Caki2 (cell line): ENCODE measurements around the gene ATP6V1A. TPM values are rescaled to one million over a fixed set of nuclear protein-coding genes. Genes with fewer than 3 reads are reported as not detected.

ENCODE experiments used
- DNase-seq: peaks from one replicate; pipeline ENCODE4 v3.0.0-alpha.2; 2015; ENCODE audit warnings: low read depth
- in situ Hi-C: cut with HindIII; loops from 2 replicates; pipeline ENCODE4 v1.10.0; 2016; ENCODE audit warnings: low sequenced_read_pairs, low pct_unique_long_range_greater_than_20kb, mixed read lengths
- total RNA-seq: library from RNA; depleted of rRNA; stranded (reverse); fragments of >200 nt; shearing (Covaris generic); gene quantifications from 2 replicates; pipeline ENCODE4 v1.2.3, GENCODE V29; 2014; ENCODE audit warnings: low replicate concordance; rRNA removed

Gene ATP6V1A
- total RNA-seq, result 27.7 and 32.1 TPM in 2 replicates

GRCh38 chr3:113746548-113747282 is at the start of gene ATP6V1A:
Gene ATP6V1A (plus strand): TSS chr3:113747035. CDS start chr3:113778754, 31,719 bp downstream.
- DNase-seq, result peak; percentile 91
- in situ Hi-C loops, result no loop called here

- in situ Hi-C loops, result no loop called here
- DNase-seq, result peak; percentile 19
These were observed 49.2 kb upstream of the ATP6V1A start for GRCh38 chr3:113697500-113698090.

DNA sequence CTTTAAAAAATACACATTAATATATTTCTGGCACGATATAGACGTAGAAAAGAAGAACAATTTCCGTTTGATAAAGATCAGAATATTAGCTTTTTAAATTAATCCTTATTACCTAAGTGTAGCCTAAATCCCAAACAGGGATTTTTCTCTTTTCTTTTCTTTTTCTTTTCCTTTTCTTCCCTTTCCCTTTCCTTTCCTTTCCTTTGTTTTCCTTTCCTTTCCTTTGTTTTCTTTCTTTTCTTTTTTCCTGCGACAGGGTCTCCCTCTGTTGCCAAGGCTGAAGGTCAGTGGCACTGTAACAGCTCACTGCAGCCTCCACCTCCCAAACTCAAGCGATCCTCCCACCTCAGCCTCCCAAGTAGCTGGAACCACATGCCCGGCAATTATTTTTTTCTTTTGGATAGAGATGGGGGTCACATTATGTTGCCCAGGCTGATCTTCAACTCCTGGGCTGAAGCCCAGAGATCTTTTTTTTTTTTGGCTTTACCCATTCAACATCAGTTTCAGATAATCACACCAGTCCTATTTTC is 48.6 kb upstream of the ATP6V1A start:
- in situ Hi-C loops, result no loop called here

GRCh38 chr3:113698956-113699355 is 47.9 kb upstream of the ATP6V1A start:
- peak; percentile 26 for DNase-seq
- in situ Hi-C loops, result no loop called here

More for the DNA sequence above, 48.6 kb upstream of the ATP6V1A start:
- DNase-seq, result no peak

DNA sequence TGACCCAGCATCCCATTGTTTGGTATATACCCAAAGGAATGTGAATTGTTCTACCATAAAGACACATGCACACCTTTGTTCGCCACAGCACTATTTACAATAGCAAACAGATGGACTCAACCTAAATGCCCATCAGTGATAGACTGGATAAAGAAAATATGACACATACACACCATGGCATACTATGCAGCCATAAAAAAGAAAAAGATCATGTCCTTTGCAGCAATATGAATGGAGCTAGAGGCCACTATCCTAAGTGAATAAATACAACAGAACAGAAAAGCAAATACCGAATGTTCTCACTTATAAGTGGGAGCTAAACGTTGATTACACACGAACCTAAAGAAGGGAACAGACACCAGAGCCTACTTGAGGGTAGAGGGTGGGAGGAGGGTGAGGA is 39.0 kb upstream of the ATP6V1A start:
- DNase-seq, result no peak
- in situ Hi-C loops, result no loop called here

GRCh38 chr3:113712129-113712528 is 34.7 kb upstream of the ATP6V1A start:
- in situ Hi-C loops, result no loop called here

DNA sequence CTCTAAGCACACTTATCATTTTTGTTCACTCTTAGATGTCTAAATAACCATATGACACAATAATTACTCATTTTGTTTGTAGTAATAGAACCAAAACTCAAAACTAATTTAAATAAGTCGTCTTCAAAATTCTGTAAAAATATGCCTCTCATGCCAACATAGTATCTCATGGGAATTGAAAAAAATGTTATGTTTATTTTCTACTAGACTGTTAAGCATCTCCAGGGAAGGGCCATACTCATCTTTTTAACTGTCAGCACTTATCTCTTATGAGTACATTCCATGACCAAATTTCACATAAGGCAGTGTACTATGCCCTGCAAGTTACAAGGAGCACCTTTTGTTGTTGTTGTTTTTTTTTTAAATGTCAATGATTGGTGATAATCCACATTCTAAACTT is 32.1 kb upstream of the ATP6V1A start:
- DNase-seq, result no peak
- in situ Hi-C loops, result no loop called here

More at GRCh38 chr3:113712129-113712528, 34.7 kb upstream of the ATP6V1A start:
- no peak for DNase-seq

GRCh38 chr3:113717308-113717707 is 29.5 kb upstream of the ATP6V1A start:
- DNase-seq, result no peak
- in situ Hi-C loops, result no loop called here

- in situ Hi-C loops, result no loop called here
- DNase-seq, result no peak
These were observed 29.0 kb upstream of the ATP6V1A start for GRCh38 chr3:113717818-113718217.

GRCh38 chr3:113719294-113719693 is 27.5 kb upstream of the ATP6V1A start:
- no peak for DNase-seq
- in situ Hi-C loops, result no loop called here

- in situ Hi-C loops, result no loop called here
- DNase-seq, result no peak
These were observed 27.1 kb upstream of the ATP6V1A start for GRCh38 chr3:113719758-113720157.

DNA sequence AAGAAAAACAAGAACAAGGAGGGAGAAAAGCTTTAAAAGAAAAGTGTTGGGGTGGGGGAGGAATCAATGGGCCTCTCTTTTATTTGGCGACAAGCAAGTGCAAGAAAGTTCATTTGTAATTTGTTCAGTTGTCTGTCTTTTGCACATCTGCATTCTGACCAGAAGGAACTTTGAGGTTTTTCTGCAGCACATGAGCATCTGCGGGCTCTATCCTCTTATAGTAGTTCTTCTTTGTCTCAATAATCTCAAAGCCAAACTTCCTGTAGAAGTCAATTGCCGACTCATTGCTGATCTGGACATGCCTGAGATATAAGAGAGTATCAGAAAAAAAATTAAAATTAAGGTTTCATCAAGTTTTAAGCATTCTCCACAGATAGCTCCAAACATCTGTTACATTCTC is 25.2 kb upstream of the ATP6V1A start:
- in situ Hi-C loops, result no loop called here
- no peak for DNase-seq

DNA sequence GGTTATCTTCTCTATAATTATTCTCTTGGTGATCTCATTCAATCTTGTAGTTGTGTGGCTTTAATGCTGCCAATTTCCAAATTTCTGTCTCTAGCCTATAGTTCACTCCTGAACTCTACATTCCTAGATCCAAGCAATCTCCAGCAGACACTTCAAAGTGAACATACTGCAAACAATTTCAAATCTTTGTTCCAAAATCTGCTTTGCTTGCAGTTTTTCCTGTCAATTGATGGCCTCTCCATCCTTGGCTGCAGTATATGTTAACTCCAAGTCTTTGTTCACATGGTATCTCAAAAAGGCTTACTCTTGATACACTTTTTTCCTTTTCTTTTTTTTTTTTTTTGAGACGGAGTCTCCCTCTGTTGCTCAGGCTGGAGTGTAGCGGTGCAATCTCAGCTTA is 18.2 kb upstream of the ATP6V1A start:
- DNase-seq, result no peak
- in situ Hi-C loops, result no loop called here

- DNase-seq, result no peak
- in situ Hi-C loops, result no loop called here
These were observed 16.3 kb upstream of the ATP6V1A start for GRCh38 chr3:113730550-113730949.

DNA sequence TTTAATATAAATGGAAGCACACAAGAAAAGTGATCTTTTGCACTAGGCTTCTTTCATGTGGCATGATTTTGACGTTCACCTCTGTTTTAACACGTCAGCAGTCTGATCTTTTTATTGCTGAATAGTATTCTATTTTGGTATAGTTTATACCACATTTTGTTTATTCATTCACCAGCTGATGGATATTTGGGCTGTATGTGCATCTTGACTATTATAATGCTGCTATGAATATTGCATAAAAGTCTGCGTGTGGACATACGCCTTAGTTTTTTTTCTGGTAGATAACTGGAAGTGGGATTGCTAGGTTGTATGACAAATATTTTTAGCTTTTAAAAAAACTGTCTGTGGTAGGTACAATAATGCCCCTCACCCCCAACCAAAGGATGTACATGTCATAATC is 15.1 kb upstream of the ATP6V1A start:
- DNase-seq, result no peak
- in situ Hi-C loops, result no loop called here

DNA sequence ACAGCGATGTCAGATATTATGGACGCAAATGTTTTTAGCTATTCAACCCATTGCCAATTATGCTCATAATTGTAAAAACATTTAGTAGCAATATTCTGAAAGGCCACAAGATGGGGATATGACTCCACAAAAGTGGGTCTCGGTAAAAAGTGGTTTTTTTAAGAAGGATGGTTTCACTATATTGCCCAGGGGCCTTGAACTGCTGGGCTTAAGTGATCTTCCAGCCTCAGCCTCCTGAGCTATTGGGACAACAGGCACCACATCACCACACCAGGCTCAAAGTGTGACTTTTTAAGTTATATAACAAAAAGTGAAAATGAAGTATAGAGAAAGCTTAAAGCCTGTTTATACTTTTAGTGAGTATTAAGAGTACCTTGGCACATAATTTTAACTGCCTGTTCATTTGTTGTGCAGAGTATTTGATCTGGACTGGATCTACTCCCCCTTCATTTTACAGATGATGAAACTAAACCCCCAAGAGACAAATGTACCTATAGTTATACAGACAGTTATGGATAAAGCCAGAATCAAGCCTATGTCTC is 10.2 kb upstream of the ATP6V1A start:
- in situ Hi-C loops, result no loop called here
- peak; percentile 24 for DNase-seq

- DNase-seq, result no peak
- in situ Hi-C loops, result no loop called here
These were observed 5.7 kb upstream of the ATP6V1A start for GRCh38 chr3:113741086-113741485.

GRCh38 chr3:113741620-113742019 is 5.2 kb upstream of the ATP6V1A start:
- no peak for DNase-seq
- in situ Hi-C loops, result no loop called here

DNA sequence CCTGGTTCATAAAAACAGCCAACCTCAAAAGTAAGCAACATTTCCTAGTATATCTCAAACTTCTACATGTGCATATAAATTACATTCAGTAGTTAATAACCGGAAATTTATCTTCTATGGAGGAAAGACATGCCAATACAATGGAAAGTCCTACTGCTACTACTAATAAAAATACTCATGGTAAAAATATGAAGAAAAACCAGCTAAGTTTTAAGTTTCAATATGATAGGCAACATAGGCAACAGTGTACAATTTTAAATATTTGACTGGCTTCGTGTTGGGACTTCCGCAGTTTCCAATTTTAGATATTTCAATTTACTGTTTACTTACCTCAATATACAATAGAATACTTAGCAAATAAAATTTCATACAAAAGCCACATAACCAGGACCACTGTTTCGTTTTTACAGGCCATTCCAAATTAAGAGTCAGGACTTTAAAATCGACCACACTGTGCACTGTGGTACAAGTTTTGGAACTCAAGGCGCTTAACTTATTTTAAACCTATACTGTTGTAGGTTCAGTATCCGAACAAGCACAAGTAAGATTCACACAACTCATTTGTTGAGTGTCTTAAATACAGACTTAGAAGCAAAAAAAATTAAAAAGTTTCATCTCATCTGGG is 3.7 kb upstream of the ATP6V1A start:
- in situ Hi-C loops, result no loop called here
- no peak for DNase-seq
